Measurements from ENCODE around the gene IKBKG.

DNA sequence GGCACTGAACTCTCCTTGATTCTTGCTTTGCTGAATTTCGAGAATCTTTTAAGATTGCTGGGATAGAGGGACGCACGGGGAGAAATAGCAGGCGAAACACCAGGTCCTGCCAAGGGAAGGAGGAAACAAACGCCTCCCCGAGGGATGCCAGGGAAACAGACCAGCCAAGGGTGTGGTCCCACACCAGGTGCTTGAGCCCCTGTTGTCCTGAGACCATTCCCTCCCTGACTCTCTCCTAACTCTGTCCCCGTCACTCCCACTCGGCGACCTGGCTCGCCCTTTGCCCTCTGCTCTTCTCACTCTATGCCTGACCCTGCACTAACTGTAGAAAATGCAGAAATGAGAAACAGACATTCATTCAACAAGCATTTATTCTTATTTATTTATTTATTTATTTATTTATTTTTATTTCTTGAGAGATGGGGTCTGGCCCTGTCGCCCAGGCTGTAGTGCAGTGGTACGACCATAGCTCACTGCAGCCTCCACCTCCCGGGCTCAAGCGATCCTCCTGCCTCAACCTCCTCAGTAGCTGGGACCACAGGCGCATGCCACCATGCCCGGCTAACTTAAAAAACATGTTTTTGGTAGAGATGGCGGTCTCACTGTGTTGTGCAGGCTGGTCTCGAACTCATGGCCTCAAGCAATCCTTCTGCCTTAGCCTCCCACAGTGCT, 55.5 kb downstream of the IKBKG start:
- TF ChIP-seq BHLHE40 (IDR thresholded peaks at IDR 0.05; ENCODE audit: borderline replicate concordance) (no peak), NFRKB (IDR thresholded peaks at IDR 0.05) (no peak), SP1 (IDR thresholded peaks at IDR 0.05) (no peak), LEF1 (IDR thresholded peaks at IDR 0.05; ENCODE audit: borderline replicate concordance) (no peak), SUZ12 (IDR thresholded peaks at IDR 0.05) (no peak), FOXA1 (IDR thresholded peaks at IDR 0.05) (no peak), FOXM1 (IDR thresholded peaks at IDR 0.05; ENCODE audit: borderline replicate concordance) (no peak), TARDBP (IDR thresholded peaks at IDR 0.05) (no peak), ARNT (IDR thresholded peaks at IDR 0.05) (no peak), FOXK2 (IDR thresholded peaks at IDR 0.05) (no peak), HDGF (IDR thresholded peaks at IDR 0.05; ENCODE audit: borderline replicate concordance) (no peak), ZNF384 (IDR thresholded peaks at IDR 0.05) (no peak)
